ENCODE results near the gene DNAJA3.
A peak's percentile ranks its signal among the peaks of the same experiment; 100 is the strongest.
"Not testable (repeated sequence)": the region's sequence is repeated elsewhere in the genome, so short reads cannot be mapped to it uniquely, and the experiment has no call there.

The DNAJA3 gene

GRCh38 chr16:4393240-4393600 is 32.4 kb upstream of the DNAJA3 start:
- H3K4me3 ChIP-seq (ENCODE audit: low read depth, low read length) = no peak overlapping the region
- no peak for DNase-seq (ENCODE audit: low read depth)
- TF ChIP-seq CTCF (IDR thresholded peaks at IDR 0.05; ENCODE audit: insufficient read depth, low read depth, low read length, missing control alignments) = no peak

GRCh38 chr16:4393850-4394249 is 31.8 kb upstream of the DNAJA3 start:
- DNase-seq (ENCODE audit: low read depth) = not testable (repeated sequence)

DNA sequence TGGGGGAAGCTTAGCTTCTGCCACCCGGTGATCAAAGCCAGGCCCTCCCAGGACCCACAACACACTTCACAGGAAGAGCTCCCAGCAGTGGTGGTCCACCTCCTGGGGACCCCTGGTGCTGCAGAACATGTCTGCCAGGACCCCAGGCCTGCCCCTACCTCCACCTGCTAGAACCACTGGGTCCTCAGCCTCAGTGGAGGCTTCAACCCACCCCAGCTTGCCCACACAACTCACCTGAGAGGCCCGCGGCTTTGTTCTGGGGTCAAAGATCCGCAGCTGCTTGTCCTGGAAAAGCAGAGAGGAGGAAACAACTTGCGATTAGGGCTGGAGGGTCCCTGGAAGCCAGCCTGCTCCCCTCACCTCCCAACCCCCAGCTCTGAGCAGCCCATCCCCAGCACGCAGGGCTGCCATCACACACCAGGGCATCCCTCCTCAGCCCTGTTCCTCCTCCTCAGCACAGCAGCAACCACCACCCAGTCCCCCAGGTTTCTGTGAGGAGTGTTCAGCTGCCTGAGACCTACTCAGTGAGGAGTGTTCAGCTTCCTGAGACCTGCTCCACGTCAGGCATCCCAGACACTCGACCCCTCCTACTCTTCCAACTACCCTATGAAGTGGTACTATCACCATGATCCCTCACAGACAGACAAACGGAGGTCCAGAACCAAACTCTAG is 30.5 kb upstream of the DNAJA3 start:
- no peak for DNase-seq (ENCODE audit: low read depth)
- no peak for TF ChIP-seq CTCF (IDR thresholded peaks at IDR 0.05; ENCODE audit: insufficient read depth, low read depth, low read length, missing control alignments)
- H3K4me3 ChIP-seq (ENCODE audit: low read depth, low read length) = no peak overlapping the region

More at GRCh38 chr16:4393850-4394249, 31.8 kb upstream of the DNAJA3 start:
- H3K4me3 ChIP-seq (ENCODE audit: low read depth, low read length) = not testable (repeated sequence)

DNA sequence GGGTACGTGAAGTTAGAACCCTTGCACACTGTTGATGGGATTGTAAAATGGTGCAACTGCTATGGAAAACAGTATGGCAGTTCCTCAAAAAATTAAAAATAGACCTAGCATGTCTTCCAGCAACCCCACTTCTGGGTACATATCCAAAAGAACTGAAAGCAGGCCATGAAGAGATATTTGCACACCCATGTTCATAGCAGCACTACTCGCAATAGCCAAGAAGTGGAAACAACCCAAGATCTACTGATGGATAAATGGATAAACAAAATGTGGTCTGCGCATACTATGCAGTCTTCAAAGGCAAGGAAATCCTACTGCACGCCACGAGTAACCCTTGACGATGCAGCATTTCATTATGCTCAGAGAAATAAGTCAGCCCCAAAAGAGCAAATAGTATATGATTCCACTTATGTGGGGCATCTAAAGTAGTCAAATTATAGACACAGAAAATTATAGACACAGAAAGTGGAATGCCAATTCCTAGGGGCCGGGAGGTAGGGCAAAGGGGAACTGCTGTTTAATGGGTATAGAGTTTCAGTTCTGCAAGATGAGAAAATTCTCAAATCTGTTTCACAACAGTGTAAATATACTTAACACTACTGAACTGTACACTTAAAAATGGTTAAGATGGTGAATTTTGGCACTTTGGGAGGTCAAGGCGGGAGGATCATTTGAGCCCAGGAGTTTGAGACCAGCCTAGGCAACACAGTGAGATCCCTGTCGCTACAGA is 26.5 kb upstream of the DNAJA3 start:
- no peak for TF ChIP-seq CTCF (IDR thresholded peaks at IDR 0.05; ENCODE audit: insufficient read depth, low read depth, low read length, missing control alignments)
- H3K4me3 ChIP-seq (ENCODE audit: low read depth, low read length) = no peak overlapping the region
- DNase-seq (ENCODE audit: low read depth) = no peak

- TF ChIP-seq CTCF (IDR thresholded peaks at IDR 0.05; ENCODE audit: insufficient read depth, low read depth, low read length, missing control alignments) = no peak
- DNase-seq (ENCODE audit: low read depth) = no peak
Observed at GRCh38 chr16:4401094-4401501, 24.6 kb upstream of the DNAJA3 start.

DNA sequence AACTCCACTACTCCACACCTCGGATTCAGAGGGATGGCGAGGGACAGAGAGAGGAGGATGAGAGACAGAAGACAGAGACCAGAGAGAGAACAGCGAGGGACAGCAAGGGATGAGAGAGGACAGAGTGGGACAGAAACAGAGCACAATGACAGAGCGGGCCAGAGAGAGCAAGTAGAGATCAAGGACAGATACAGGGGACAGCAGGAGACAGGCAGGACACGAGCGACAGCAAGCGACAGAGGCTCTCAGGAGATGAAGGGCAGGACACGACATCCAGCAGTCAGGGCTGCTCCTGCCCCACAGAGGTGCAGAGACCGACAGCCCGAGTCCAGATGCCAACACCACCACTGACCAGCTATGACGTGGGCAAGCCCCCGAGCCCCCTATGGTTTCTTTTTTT is 24.2 kb upstream of the DNAJA3 start:
- TF ChIP-seq CTCF (IDR thresholded peaks at IDR 0.05; ENCODE audit: insufficient read depth, low read depth, low read length, missing control alignments) = no peak
- no peak for DNase-seq (ENCODE audit: low read depth)

More at GRCh38 chr16:4401094-4401501, 24.6 kb upstream of the DNAJA3 start:
- H3K4me3 ChIP-seq (ENCODE audit: low read depth, low read length) = no peak overlapping the region

GRCh38 chr16:4402439-4403132 is 23.1 kb upstream of the DNAJA3 start:
- DNase-seq (ENCODE audit: low read depth) = peak; percentile 71
- peak; percentile 89 for TF ChIP-seq CTCF (IDR thresholded peaks at IDR 0.05; ENCODE audit: insufficient read depth, low read depth, low read length, missing control alignments)
- H3K4me3 ChIP-seq (ENCODE audit: low read depth, low read length) = no peak overlapping the region

More for the DNA sequence above, 24.2 kb upstream of the DNAJA3 start:
- H3K4me3 ChIP-seq (ENCODE audit: low read depth, low read length) = no peak overlapping the region

Data from GM12865 (cell line).